ENCODE results near the gene KRTAP19-8.

Gene KRTAP19-8

DNA sequence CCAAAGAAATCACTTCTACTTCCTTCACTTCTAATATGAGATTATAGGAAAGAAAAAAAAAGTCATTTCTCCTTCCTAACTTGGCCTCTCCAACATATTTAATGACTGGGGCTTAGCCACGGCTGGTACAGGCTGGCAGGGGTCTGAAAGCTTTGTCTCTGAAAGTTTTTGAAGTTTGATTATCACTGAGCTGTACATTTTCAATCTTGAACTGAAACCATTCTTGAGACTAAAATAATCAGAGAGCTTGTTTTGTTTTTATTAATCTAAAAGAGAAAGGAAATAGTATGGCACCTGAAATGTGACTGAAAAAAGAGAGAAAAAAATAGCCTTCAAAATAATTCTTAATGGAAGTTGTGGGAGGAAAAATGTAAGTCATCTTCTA lies 3.8 kb upstream of the KRTAP19-8 start:
- no peak overlapping the region for H4K91ac ChIP-seq (ENCODE audit: low read length)
- H2BK120ac ChIP-seq (ENCODE audit: low read depth, low read length), result no peak overlapping the region
- H3K23ac ChIP-seq (ENCODE audit: low read length in 2 of 2), result no peak overlapping the region
- no peak overlapping the region for H3K4me3 ChIP-seq (ENCODE audit: insufficient read depth in 1 of 2, low read depth in 1 of 2, low read length in 2 of 2)
- H2AFZ ChIP-seq (ENCODE audit: low read depth, low read length), result no peak overlapping the region
- no peak overlapping the region for H2BK15ac ChIP-seq (ENCODE audit: low read depth, poor library complexity, severe bottlenecking)
- no peak overlapping the region for H3K9ac ChIP-seq (ENCODE audit: low read length)
- no peaks in the 10 kb centered on the region for H3K79me1 ChIP-seq (replicated peaks; ENCODE audit: low read length, poor library complexity, severe bottlenecking)
- H3K14ac ChIP-seq (ENCODE audit: low read length in 2 of 2), result no peak overlapping the region
- no peak overlapping the region for H2AK5ac ChIP-seq (ENCODE audit: low read length, severe bottlenecking)
- peaks cover 0 to 2% of the 10 kb centered on the region in 2 experiments for H3K27me3 ChIP-seq (ENCODE audit: control insufficient read depth in 1 of 2, insufficient read depth in 1 of 2, low read length in 2 of 2)
- H4K8ac ChIP-seq (ENCODE audit: low read length), result no peak overlapping the region
- no peak for DNase-seq
- no peak overlapping the region for H2BK5ac ChIP-seq (ENCODE audit: low read depth, low read length, poor library complexity, severe bottlenecking)
- H2BK12ac ChIP-seq (ENCODE audit: low read length in 2 of 2), result no peak overlapping the region
- no peaks in the 10 kb centered on the region for H3K36me3 ChIP-seq (ENCODE audit: control insufficient read depth in 1 of 2, insufficient read depth in 2 of 2, low read depth in 1 of 2, low read length in 2 of 2)
- no peak overlapping the region for H3K27ac ChIP-seq (ENCODE audit: low read length, poor library complexity, severe bottlenecking)
- no CpG with 5 or more reads among the region's 1 CpG for whole genome bisulfite sequencing
- no peak overlapping the region for H3K4ac ChIP-seq (ENCODE audit: low read depth in 1 of 2, low read length in 2 of 2)
- no peak overlapping the region for H3K4me2 ChIP-seq (ENCODE audit: low read length, poor library complexity, severe bottlenecking)
- no peaks in the 10 kb centered on the region for H3K9me3 ChIP-seq (ENCODE audit: control insufficient read depth, low read length)
- no peak overlapping the region for H3K18ac ChIP-seq (ENCODE audit: low read depth in 1 of 2, low read length in 2 of 2)
- H3K4me1 ChIP-seq (ENCODE audit: control insufficient read depth, insufficient read depth, low read depth, low read length), result no peaks in the 10 kb centered on the region

GRCh38 chr21:31041295-31042079 lies 3.2 kb upstream of the KRTAP19-8 start:
- H3K23ac ChIP-seq (ENCODE audit: low read length in 2 of 2), result no peak overlapping the region
- no peak for DNase-seq
- H2AK5ac ChIP-seq (ENCODE audit: low read length, severe bottlenecking), result no peak overlapping the region
- no peak overlapping the region for H2BK5ac ChIP-seq (ENCODE audit: low read depth, low read length, poor library complexity, severe bottlenecking)
- H3K4me3 ChIP-seq (ENCODE audit: insufficient read depth in 1 of 2, low read depth in 1 of 2, low read length in 2 of 2), result no peak overlapping the region
- whole genome bisulfite sequencing, result 82% methylated on average over 10 of the region's 11 CpGs
- no peak overlapping the region for H2BK120ac ChIP-seq (ENCODE audit: low read depth, low read length)
- H3K4me2 ChIP-seq (ENCODE audit: low read length, poor library complexity, severe bottlenecking), result no peak overlapping the region
- no peaks in the 10 kb centered on the region for H3K36me3 ChIP-seq (ENCODE audit: control insufficient read depth in 1 of 2, insufficient read depth in 2 of 2, low read depth in 1 of 2, low read length in 2 of 2)
- H4K8ac ChIP-seq (ENCODE audit: low read length), result no peak overlapping the region
- peaks cover 0 to 2% of the 10 kb centered on the region in 2 experiments for H3K27me3 ChIP-seq (ENCODE audit: control insufficient read depth in 1 of 2, insufficient read depth in 1 of 2, low read length in 2 of 2)
- H4K91ac ChIP-seq (ENCODE audit: low read length), result no peak overlapping the region
- no peaks in the 10 kb centered on the region for H3K4me1 ChIP-seq (ENCODE audit: control insufficient read depth, insufficient read depth, low read depth, low read length)
- H2AFZ ChIP-seq (ENCODE audit: low read depth, low read length), result no peak overlapping the region
- H3K9me3 ChIP-seq (ENCODE audit: control insufficient read depth, low read length), result peaks cover 5% of the 10 kb centered on the region
- H3K79me1 ChIP-seq (replicated peaks; ENCODE audit: low read length, poor library complexity, severe bottlenecking), result no peaks in the 10 kb centered on the region
- H2BK15ac ChIP-seq (ENCODE audit: low read depth, poor library complexity, severe bottlenecking), result no peak overlapping the region
- no peak overlapping the region for H2BK12ac ChIP-seq (ENCODE audit: low read length in 2 of 2)
- no peak overlapping the region for H3K18ac ChIP-seq (ENCODE audit: low read depth in 1 of 2, low read length in 2 of 2)
- no peak overlapping the region for H3K14ac ChIP-seq (ENCODE audit: low read length in 2 of 2)
- no peak overlapping the region for H3K27ac ChIP-seq (ENCODE audit: low read length, poor library complexity, severe bottlenecking)
- no peak overlapping the region for H3K9ac ChIP-seq (ENCODE audit: low read length)
- no peak overlapping the region for H3K4ac ChIP-seq (ENCODE audit: low read depth in 1 of 2, low read length in 2 of 2)

DNA sequence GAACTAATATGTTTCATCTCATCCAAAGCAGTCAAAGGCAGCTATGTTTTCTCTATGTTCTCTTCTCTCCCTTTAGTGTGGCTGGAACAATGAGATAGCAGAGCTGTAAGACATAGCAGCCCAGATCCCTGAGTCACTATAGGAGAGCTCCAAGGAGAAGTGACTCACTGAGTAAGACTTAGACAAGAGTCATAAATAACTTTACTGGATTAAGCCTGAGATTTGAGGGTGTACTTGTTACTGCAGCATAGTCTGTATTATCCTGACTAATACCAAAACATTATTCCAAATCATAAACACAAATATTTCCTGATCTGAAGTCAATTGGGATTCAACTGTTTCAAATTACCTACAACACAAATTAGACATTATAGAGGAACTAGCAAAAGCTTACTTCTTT lies 3.9 kb downstream of the KRTAP19-8 start:
- H2BK12ac ChIP-seq (ENCODE audit: low read length in 2 of 2), result no peak overlapping the region
- no peaks in the 10 kb centered on the region for H3K36me3 ChIP-seq (ENCODE audit: control insufficient read depth in 1 of 2, insufficient read depth in 2 of 2, low read depth in 1 of 2, low read length in 2 of 2)
- H3K4me2 ChIP-seq (ENCODE audit: low read length, poor library complexity, severe bottlenecking), result no peak overlapping the region
- H2AK5ac ChIP-seq (ENCODE audit: low read length, severe bottlenecking), result no peak overlapping the region
- no peak overlapping the region for H4K8ac ChIP-seq (ENCODE audit: low read length)
- H3K27me3 ChIP-seq (ENCODE audit: control insufficient read depth in 1 of 2, insufficient read depth in 1 of 2, low read length in 2 of 2), result no peaks in the 10 kb centered on the region
- no peak overlapping the region for H3K4me3 ChIP-seq (ENCODE audit: insufficient read depth in 1 of 2, low read depth in 1 of 2, low read length in 2 of 2)
- peaks cover 26% of the 10 kb centered on the region for H3K9me3 ChIP-seq (ENCODE audit: control insufficient read depth, low read length)
- H2BK5ac ChIP-seq (ENCODE audit: low read depth, low read length, poor library complexity, severe bottlenecking), result no peak overlapping the region
- DNase-seq, result no peak
- H3K14ac ChIP-seq (ENCODE audit: low read length in 2 of 2), result no peak overlapping the region
- no peak overlapping the region for H3K4ac ChIP-seq (ENCODE audit: low read depth in 1 of 2, low read length in 2 of 2)
- no peak overlapping the region for H3K9ac ChIP-seq (ENCODE audit: low read length)
- H2AFZ ChIP-seq (ENCODE audit: low read depth, low read length), result no peak overlapping the region
- no peak overlapping the region for H3K18ac ChIP-seq (ENCODE audit: low read depth in 1 of 2, low read length in 2 of 2)
- no peak overlapping the region for H4K91ac ChIP-seq (ENCODE audit: low read length)
- H3K27ac ChIP-seq (ENCODE audit: low read length, poor library complexity, severe bottlenecking), result no peak overlapping the region
- H3K23ac ChIP-seq (ENCODE audit: low read length in 2 of 2), result no peak overlapping the region
- no peaks in the 10 kb centered on the region for H3K79me1 ChIP-seq (replicated peaks; ENCODE audit: low read length, poor library complexity, severe bottlenecking)
- H2BK15ac ChIP-seq (ENCODE audit: low read depth, poor library complexity, severe bottlenecking), result no peak overlapping the region
- no peaks in the 10 kb centered on the region for H3K4me1 ChIP-seq (ENCODE audit: control insufficient read depth, insufficient read depth, low read depth, low read length)
- H2BK120ac ChIP-seq (ENCODE audit: low read depth, low read length), result no peak overlapping the region

GRCh38 chr21:31030367-31031106 lies 7.7 kb downstream of the KRTAP19-8 start:
- 90% methylated on average over 3 of the region's 3 CpGs for WGBS
- Histone ChIP-seq H4K8ac (ENCODE audit: low read length) (no peak overlapping the region), H3K9me3 (ENCODE audit: control insufficient read depth, low read length) (peaks cover 17% of the 10 kb centered on the region), H3K23ac (ENCODE audit: low read length in 2 of 2) (no peak overlapping the region), H2AFZ (ENCODE audit: low read depth, low read length) (no peak overlapping the region), H3K14ac (ENCODE audit: low read length in 2 of 2) (no peak overlapping the region), H2AK5ac (ENCODE audit: low read length, severe bottlenecking) (no peak overlapping the region), H3K4me3 (ENCODE audit: insufficient read depth in 1 of 2, low read depth in 1 of 2, low read length in 2 of 2) (no peak overlapping the region), H3K27me3 (ENCODE audit: control insufficient read depth in 1 of 2, insufficient read depth in 1 of 2, low read length in 2 of 2) (no peaks in the 10 kb centered on the region), H2BK5ac (ENCODE audit: low read depth, low read length, poor library complexity, severe bottlenecking) (no peak overlapping the region), H3K36me3 (ENCODE audit: control insufficient read depth in 1 of 2, insufficient read depth in 2 of 2, low read depth in 1 of 2, low read length in 2 of 2) (no peaks in the 10 kb centered on the region), H3K18ac (ENCODE audit: low read depth in 1 of 2, low read length in 2 of 2) (no peak overlapping the region), H3K4me2 (ENCODE audit: low read length, poor library complexity, severe bottlenecking) (no peak overlapping the region), H3K79me1 (replicated peaks; ENCODE audit: low read length, poor library complexity, severe bottlenecking) (no peaks in the 10 kb centered on the region), H2BK15ac (ENCODE audit: low read depth, poor library complexity, severe bottlenecking) (no peak overlapping the region), H3K4ac (ENCODE audit: low read depth in 1 of 2, low read length in 2 of 2) (no peak overlapping the region), H2BK12ac (ENCODE audit: low read length in 2 of 2) (no peak overlapping the region), H4K91ac (ENCODE audit: low read length) (no peak overlapping the region), H3K27ac (ENCODE audit: low read length, poor library complexity, severe bottlenecking) (no peak overlapping the region), H3K9ac (ENCODE audit: low read length) (no peak overlapping the region), H3K4me1 (ENCODE audit: control insufficient read depth, insufficient read depth, low read depth, low read length) (no peaks in the 10 kb centered on the region), H2BK120ac (ENCODE audit: low read depth, low read length) (no peak overlapping the region)
- DNase-seq, result no peak

All from mesenchymal stem cell (in vitro differentiated cells and primary cell).